Measurements from ENCODE around the gene UBE2E1.
A peak's percentile ranks its signal among the peaks of the same experiment; 100 is the strongest.

Gene UBE2E1

GRCh38 chr3:23805633-23806533, at the start of gene UBE2E1:
UBE2E1 (plus strand) TSS chr3:23805955; CDS start chr3:23807270, 1,315 bp downstream.
- peak; percentile 62 to 69 for DNase-seq

- no peak for DNase-seq
Observed at GRCh38 chr3:23756206-23756840, 49.4 kb upstream of the UBE2E1 start.

- no peak for DNase-seq
Observed at GRCh38 chr3:23758253-23758838, 47.4 kb upstream of the UBE2E1 start.

GRCh38 chr3:23760325-23760724, 45.4 kb upstream of the UBE2E1 start:
- no peak for DNase-seq

- DNase-seq, result no peak
Observed at GRCh38 chr3:23760871-23761373, 44.8 kb upstream of the UBE2E1 start.

GRCh38 chr3:23761440-23761896, 44.3 kb upstream of the UBE2E1 start:
- DNase-seq, result no peak

GRCh38 chr3:23762214-23762613, 43.5 kb upstream of the UBE2E1 start:
- DNase-seq, result no peak

GRCh38 chr3:23762759-23763477, 42.8 kb upstream of the UBE2E1 start:
- DNase-seq, result no peak

- DNase-seq, result no peak
Observed at GRCh38 chr3:23764407-23764806, 41.3 kb upstream of the UBE2E1 start.

- no peak for DNase-seq
Observed at GRCh38 chr3:23767546-23767945, 38.2 kb upstream of the UBE2E1 start.

GRCh38 chr3:23775254-23775909, 30.4 kb upstream of the UBE2E1 start:
- no peak for DNase-seq

GRCh38 chr3:23776352-23776891, 29.3 kb upstream of the UBE2E1 start:
- DNase-seq, result no peak

- no peak for DNase-seq
Observed at GRCh38 chr3:23778446-23778845, 27.3 kb upstream of the UBE2E1 start.

- no peak for DNase-seq
Observed at GRCh38 chr3:23779841-23780240, 25.9 kb upstream of the UBE2E1 start.

- no peak for DNase-seq
Observed at GRCh38 chr3:23781051-23781450, 24.7 kb upstream of the UBE2E1 start.

- no peak for DNase-seq
Observed at GRCh38 chr3:23781871-23782270, 23.9 kb upstream of the UBE2E1 start.

GRCh38 chr3:23785097-23785645, 20.6 kb upstream of the UBE2E1 start:
- no peak for DNase-seq

GRCh38 chr3:23785882-23786281, 19.9 kb upstream of the UBE2E1 start:
- no peak for DNase-seq

GRCh38 chr3:23791678-23792077, 14.1 kb upstream of the UBE2E1 start:
- no peak for DNase-seq

- DNase-seq, result no peak
Observed at GRCh38 chr3:23793528-23794134, 12.1 kb upstream of the UBE2E1 start.

GRCh38 chr3:23795096-23795495, 10.7 kb upstream of the UBE2E1 start:
- no peak for DNase-seq
